Keratinocyte (primary cell): ENCODE measurements around the gene HAAO. TPM values are rescaled to one million over a fixed set of nuclear protein-coding genes. Genes with fewer than 3 reads are reported as not detected.

Experiments
- DNase-seq: peaks from one replicate; pipeline ENCODE4 v3.0.0-alpha.2; 2011; ENCODE audit warnings: low read depth, missing footprints, low spot score
- FAIRE-seq: peaks from 2 replicates; lab custom pipeline; 2011; peaks lifted over from hg19 to GRCh38; lab: Jason Lieb, UNC
- H2AFZ ChIP-seq: 2 replicates; pipeline ENCODE4 v1.6.0; 2012; ENCODE audit warnings: low read length, control low read depth, inconsistent platforms; ENCODE audit not compliant: control insufficient read depth
- H3K27ac ChIP-seq: 2 replicates; pipeline ENCODE4 v1.5.1; 2011; ENCODE audit warnings: low read length; ENCODE audit not compliant: control insufficient read depth, insufficient read depth
- H3K27me3 ChIP-seq: 3 replicates; pipeline ENCODE4 v1.6.0; 2011; ENCODE audit warnings: low read length; ENCODE audit not compliant: control insufficient read depth, insufficient read depth; ENCODE audit errors: extremely low read depth
- H3K36me3 ChIP-seq, 2 experiments: 2 replicates in 1 of 2; 3 replicates in 1 of 2; pipeline ENCODE4 v1.5.1; 2011; ENCODE audit warnings: low read length in 2 of 2, mild to moderate bottlenecking in 1 of 2; ENCODE audit not compliant: control insufficient read depth in 2 of 2, insufficient read depth in 2 of 2; ENCODE audit errors: extremely low read depth in 1 of 2
- H3K4me1 ChIP-seq: 3 replicates; pipeline ENCODE4 v1.5.1; 2011; ENCODE audit warnings: low read length; ENCODE audit not compliant: control insufficient read depth, insufficient read depth; ENCODE audit errors: extremely low read depth
- H3K4me2 ChIP-seq: 3 replicates; pipeline ENCODE4 v1.6.0; 2011; ENCODE audit warnings: low read depth, low read length; ENCODE audit not compliant: control insufficient read depth, insufficient read depth; ENCODE audit errors: extremely low read depth
- H3K4me3 ChIP-seq, 3 experiments: fragments of 200-600 bp in 1 of 3; sonication (generic) in 1 of 3; 2 replicates in 2 of 3; 3 replicates in 1 of 3; pipeline ENCODE4 v1.5.1; 2011 to 2016; ENCODE audit warnings: low read length in 3 of 3, mild to moderate bottlenecking in 3 of 3, control low read depth in 2 of 3, inconsistent platforms in 1 of 3, low read depth in 1 of 3, mixed read lengths in 1 of 3, mixed run types in 1 of 3, moderate library complexity in 1 of 3; ENCODE audit not compliant: control insufficient read depth in 2 of 3, insufficient read depth in 2 of 3; ENCODE audit errors: extremely low read depth in 1 of 3
- H3K79me2 ChIP-seq: 2 replicates; pipeline ENCODE4 v1.6.0; 2012; ENCODE audit warnings: low read length; ENCODE audit not compliant: control insufficient read depth, insufficient read depth
- H3K9ac ChIP-seq: 3 replicates; pipeline ENCODE4 v1.6.0; 2011; ENCODE audit warnings: low read length; ENCODE audit not compliant: control insufficient read depth, insufficient read depth; ENCODE audit errors: extremely low read depth
- H3K9me1 ChIP-seq: 3 replicates; pipeline ENCODE4 v1.6.0; 2011; ENCODE audit warnings: low read length; ENCODE audit not compliant: control insufficient read depth, insufficient read depth; ENCODE audit errors: extremely low read depth
- H3K9me3 ChIP-seq: 2 replicates; pipeline ENCODE4 v1.5.1; 2012; ENCODE audit warnings: low read depth, low read length; ENCODE audit not compliant: control insufficient read depth
- H4K20me1 ChIP-seq: 3 replicates; pipeline ENCODE4 v1.6.0; 2011; ENCODE audit warnings: low read length; ENCODE audit not compliant: control insufficient read depth, insufficient read depth; ENCODE audit errors: extremely low read depth
- EZH2 ChIP-seq: IDR thresholded peaks from one replicate; pipeline ENCODE4 v1.6.1; 2012; ENCODE audit warnings: inconsistent platforms, mild to moderate bottlenecking, low read length, moderate library complexity
- dilution Hi-C: fragments of 300-500 bp; cut with MboI; formaldehyde crosslinking; loops from one replicate; pipeline ENCODE4 v1.7.0; 2020; ENCODE audit warnings: low sequenced_read_pairs; ENCODE audit not compliant: extremely low pct_ligation_motif_present
- polyA plus RNA-seq, 5 experiments: library from polyadenylated mRNA; depleted of rRNA in 3 of 5; stranded (reverse) in 3 of 5; stranded (forward) in 1 of 5; unstranded in 1 of 5; fragments of >200 nt; gene quantifications; 1 replicate in 1 of 5; 2 replicates in 3 of 5; 3 replicates in 1 of 5; pipeline versions ENCODE4 v1.2.1 to v1.2.3, GENCODE V29; 2011 to 2012; ENCODE audit warnings: missing spikeins in 2 of 5, low read depth in 1 of 5, low replicate concordance in 1 of 5
- TF ChIP-seq, protein P1 (sequence below), 3 experiments: IDR thresholded peaks in 1 of 3; conservative IDR thresholded peaks in 1 of 3; optimal IDR thresholded peaks in 1 of 3; 2 replicates in 2 of 3; 3 replicates in 1 of 3; pipeline versions ENCODE3 to v1.5.1; 2011; ENCODE audit warnings: low read length in 3 of 3, mild to moderate bottlenecking in 3 of 3, moderate library complexity in 2 of 3, control low read depth in 1 of 3, inconsistent platforms in 1 of 3; ENCODE audit not compliant: insufficient read depth in 2 of 3; ENCODE audit errors: extremely low read depth in 1 of 3

HAAO gene
- polyA plus RNA-seq, 1 donor (not counting 4 experiments of a cell fraction or from before 2014, with no cell fraction given): 0.08 TPM

DNA sequence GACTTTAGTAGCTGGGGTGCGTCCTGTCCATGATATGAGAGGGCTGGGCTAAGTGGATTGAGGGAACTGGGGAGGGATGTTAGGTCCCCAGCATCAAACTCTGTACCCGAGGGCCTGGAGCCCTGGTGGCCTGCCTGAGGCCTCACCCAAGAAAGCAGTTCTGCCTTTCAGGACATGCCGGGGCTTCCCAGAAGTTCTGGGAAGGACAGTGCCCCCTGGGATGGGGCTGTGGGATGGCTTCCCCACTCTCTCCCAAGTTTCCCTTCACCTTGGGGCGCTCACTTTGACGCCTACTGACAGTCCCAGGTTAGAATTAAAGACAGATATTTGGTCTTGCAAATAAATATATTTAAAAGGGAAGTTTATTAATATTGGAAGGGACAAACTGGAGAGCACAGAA lies 30.2 kb downstream of the HAAO start:
- no peaks in the 10 kb centered on the region for H3K4me1 ChIP-seq
- no peaks in the 10 kb centered on the region for H3K9me1 ChIP-seq
- H3K36me3 ChIP-seq: no peaks in the 10 kb centered on the region
- no peak overlapping the region for H3K9ac ChIP-seq
- DNase-seq (no peak), FAIRE-seq (no peak)
- no peak overlapping the region for H3K27ac ChIP-seq
- H3K4me2 ChIP-seq: no peak overlapping the region
- H3K27me3 ChIP-seq: no peaks in the 10 kb centered on the region
- peaks cover 2% of the 10 kb centered on the region for H4K20me1 ChIP-seq
- no peak overlapping the region for H3K4me3 ChIP-seq
- H2AFZ ChIP-seq: no peak overlapping the region
- dilution Hi-C loops: no loop called here
- no peak for TF ChIP-seq EZH2
- TF ChIP-seq, protein P1, sequence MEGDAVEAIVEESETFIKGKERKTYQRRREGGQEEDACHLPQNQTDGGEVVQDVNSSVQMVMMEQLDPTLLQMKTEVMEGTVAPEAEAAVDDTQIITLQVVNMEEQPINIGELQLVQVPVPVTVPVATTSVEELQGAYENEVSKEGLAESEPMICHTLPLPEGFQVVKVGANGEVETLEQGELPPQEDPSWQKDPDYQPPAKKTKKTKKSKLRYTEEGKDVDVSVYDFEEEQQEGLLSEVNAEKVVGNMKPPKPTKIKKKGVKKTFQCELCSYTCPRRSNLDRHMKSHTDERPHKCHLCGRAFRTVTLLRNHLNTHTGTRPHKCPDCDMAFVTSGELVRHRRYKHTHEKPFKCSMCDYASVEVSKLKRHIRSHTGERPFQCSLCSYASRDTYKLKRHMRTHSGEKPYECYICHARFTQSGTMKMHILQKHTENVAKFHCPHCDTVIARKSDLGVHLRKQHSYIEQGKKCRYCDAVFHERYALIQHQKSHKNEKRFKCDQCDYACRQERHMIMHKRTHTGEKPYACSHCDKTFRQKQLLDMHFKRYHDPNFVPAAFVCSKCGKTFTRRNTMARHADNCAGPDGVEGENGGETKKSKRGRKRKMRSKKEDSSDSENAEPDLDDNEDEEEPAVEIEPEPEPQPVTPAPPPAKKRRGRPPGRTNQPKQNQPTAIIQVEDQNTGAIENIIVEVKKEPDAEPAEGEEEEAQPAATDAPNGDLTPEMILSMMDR (optimal IDR thresholded peaks at IDR 0.05 in 1 of 3, IDR thresholded peaks at IDR 0.05 in 1 of 3, conservative IDR thresholded peaks at IDR 0.05 in 1 of 3; ENCODE audit: extremely low read depth in 1 of 3, insufficient read depth in 2 of 3, low read length in 3 of 3): no peak
- H3K9me3 ChIP-seq: no peaks in the 10 kb centered on the region
- no peaks in the 10 kb centered on the region for H3K79me2 ChIP-seq

DNA sequence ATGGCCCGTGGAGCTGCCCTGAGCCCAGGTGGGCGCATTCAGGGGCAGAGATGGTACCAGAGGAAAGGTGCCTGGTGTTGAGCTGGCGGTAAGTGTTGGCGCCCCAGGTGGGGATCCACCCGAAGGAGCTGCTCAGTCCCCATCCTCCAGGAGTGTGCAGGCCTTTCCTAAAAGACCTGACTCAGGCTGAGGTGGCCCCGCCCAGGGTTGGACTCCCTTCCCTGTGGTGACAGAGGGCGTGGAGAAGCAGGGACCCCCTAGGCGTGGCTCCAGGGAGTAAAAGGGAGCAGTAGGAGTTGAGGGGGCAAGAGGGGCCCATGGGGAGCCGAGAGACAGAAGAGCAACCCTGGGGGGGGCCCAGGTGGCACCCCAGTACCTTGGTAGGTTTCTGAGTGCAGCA lies 30.8 kb downstream of the HAAO start:
- Histone ChIP-seq H3K79me2 (no peaks in the 10 kb centered on the region), H3K4me2 (no peak overlapping the region), H3K27me3 (no peaks in the 10 kb centered on the region), H3K36me3 (no peaks in the 10 kb centered on the region), H2AFZ (no peak overlapping the region), H4K20me1 (peaks cover 2% of the 10 kb centered on the region), H3K4me3 (no peak overlapping the region), H3K27ac (no peak overlapping the region), H3K4me1 (no peaks in the 10 kb centered on the region), H3K9me1 (no peaks in the 10 kb centered on the region), H3K9ac (no peak overlapping the region), H3K9me3 (no peaks in the 10 kb centered on the region)
- dilution Hi-C loops: no loop called here
- DNase-seq (no peak), FAIRE-seq (no peak)
- TF ChIP-seq, protein P1 (optimal IDR thresholded peaks at IDR 0.05 in 1 of 3, IDR thresholded peaks at IDR 0.05 in 1 of 3, conservative IDR thresholded peaks at IDR 0.05 in 1 of 3; ENCODE audit: extremely low read depth in 1 of 3, insufficient read depth in 2 of 3, low read length in 3 of 3): no peak
- no peak for TF ChIP-seq EZH2
